AG10803 (cell line): ENCODE results near the gene RAB30.

Experiments
- DNase-seq: peaks from one replicate; pipeline ENCODE4 v3.0.0; 2010; ENCODE audit warnings: low read depth
- H3K4me3 ChIP-seq: 2 replicates; pipeline ENCODE4 v1.5.1; 2011; ENCODE audit warnings: mild to moderate bottlenecking, low read length, control low read depth
- CTCF ChIP-seq: conservative IDR thresholded peaks from 2 replicates; pipeline ENCODE4 v1.5.1; 2011; ENCODE audit warnings: mild to moderate bottlenecking, low read length, control low read depth, inconsistent platforms

The RAB30 gene

GRCh38 chr11:83071567-83072349 is at the start of gene RAB30:
RAB30 (minus strand) TSS chr11:83071897; CDS start chr11:82997316, 74,581 bp downstream.
- peak within 1 kb of the TSS; percentile 97 for H3K4me3 ChIP-seq
- peak; percentile 100 for DNase-seq
- TF ChIP-seq CTCF: no peak

GRCh38 chr11:83120327-83120726 is 48.6 kb upstream of the RAB30 start:
- TF ChIP-seq CTCF: no peak
- no peak overlapping the region for H3K4me3 ChIP-seq
- peak; percentile 56 for DNase-seq

- no peak for DNase-seq
- TF ChIP-seq CTCF: no peak
- no peak overlapping the region for H3K4me3 ChIP-seq
These were observed 47.5 kb upstream of the RAB30 start for GRCh38 chr11:83119216-83119615.

GRCh38 chr11:83118814-83119213 is 47.1 kb upstream of the RAB30 start:
- DNase-seq: no peak
- no peak for TF ChIP-seq CTCF
- H3K4me3 ChIP-seq: no peak overlapping the region

- TF ChIP-seq CTCF: no peak
- no peak overlapping the region for H3K4me3 ChIP-seq
- no peak for DNase-seq
These were observed 44.4 kb upstream of the RAB30 start for GRCh38 chr11:83116015-83116641.

GRCh38 chr11:83115551-83115950 is 43.9 kb upstream of the RAB30 start:
- H3K4me3 ChIP-seq: no peak overlapping the region
- no peak for DNase-seq
- TF ChIP-seq CTCF: no peak

GRCh38 chr11:83115026-83115425 is 43.3 kb upstream of the RAB30 start:
- DNase-seq: no peak
- no peak overlapping the region for H3K4me3 ChIP-seq

More at GRCh38 chr11:83115026-83115425, 43.3 kb upstream of the RAB30 start:
- no peak for TF ChIP-seq CTCF
